ENCODE data around the gene TTC14.

TTC14 gene

GRCh38 chr3:180631317-180631716 is 29.4 kb downstream of the TTC14 start:
- no peak for DNase-seq

DNA sequence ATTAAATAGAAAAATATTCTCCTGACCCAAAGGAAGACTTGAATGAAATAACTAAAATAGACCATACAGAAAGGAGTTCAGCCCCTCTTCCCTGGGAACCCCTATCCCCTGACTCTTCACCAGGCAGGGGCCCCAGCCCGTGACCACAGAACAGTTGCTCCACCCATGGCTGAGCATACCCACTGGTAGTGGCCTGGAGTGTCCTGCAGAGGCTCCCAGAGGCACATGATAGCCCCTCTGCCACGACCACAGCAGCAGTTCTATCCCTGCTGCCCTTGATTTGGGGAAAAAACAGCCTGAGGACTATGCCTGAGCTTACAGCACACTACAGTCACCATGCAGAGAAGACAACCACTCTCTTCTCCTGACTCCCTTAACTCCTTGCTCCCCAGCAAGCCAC is 31.8 kb downstream of the TTC14 start:
- DNase-seq: peak; percentile 38

DNA sequence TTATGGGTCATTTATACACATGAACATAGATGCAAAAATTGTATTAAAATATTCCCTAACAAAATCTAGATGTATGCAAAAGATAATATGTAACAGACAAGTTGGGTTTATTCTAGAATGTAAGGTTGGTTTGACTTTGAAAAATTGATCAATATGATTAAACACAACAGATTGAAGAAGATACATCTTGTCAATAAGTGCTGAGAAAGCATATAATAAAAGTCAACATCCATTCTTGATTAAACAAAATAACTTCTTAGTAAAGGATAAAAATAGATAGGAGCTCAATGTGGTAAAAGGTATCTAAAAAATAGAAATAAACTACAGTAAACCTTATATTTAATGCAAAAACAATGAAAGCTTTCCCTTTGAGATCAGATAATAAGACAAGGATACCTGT is 39.0 kb downstream of the TTC14 start:
- no peak for DNase-seq

DNA sequence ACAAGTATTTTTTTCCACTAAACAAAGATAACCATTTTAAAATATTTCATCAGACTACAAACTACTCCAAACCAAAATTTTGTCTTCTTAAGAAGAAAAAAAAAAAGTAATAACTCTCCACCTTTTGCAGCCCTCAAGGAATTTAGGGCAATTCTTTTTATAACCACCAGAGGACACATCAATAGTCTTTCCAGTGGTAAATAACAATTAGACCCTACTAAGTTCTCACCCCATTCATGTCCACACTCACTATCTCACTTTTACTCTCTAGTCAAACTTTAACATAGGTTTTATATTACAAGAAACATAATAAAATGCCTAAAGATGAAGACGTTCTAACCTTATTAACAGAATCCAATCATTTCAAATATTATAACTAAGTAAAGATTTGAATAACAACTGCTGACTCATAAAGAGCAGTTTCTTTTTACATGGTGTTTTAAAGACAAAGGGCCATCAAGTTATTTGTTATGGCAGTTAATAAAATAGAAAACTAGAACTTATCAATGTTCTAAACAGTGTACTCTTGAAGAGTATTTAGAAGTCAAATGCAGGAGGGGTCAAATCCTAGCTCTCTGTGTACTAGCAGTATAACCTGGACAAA is 44.3 kb downstream of the TTC14 start:
- no peak for DNase-seq

GRCh38 chr3:180656406-180656805 is 54.4 kb downstream of the TTC14 start:
- DNase-seq: no peak

GRCh38 chr3:180657094-180657493 is 55.1 kb downstream of the TTC14 start:
- DNase-seq: no peak
